ENCODE results near the gene PIGP. TPM values are rescaled to one million over a fixed set of nuclear protein-coding genes. Genes with fewer than 3 reads are reported as not detected.
"Not testable (repeated sequence)": the region's sequence is repeated elsewhere in the genome, so short reads cannot be mapped to it uniquely, and the experiment has no call there.

PIGP gene
- total RNA-seq, 1 donor = 4.9 TPM

GRCh38 chr21:37041706-37042271, 31.1 kb downstream of the PIGP start:
- Histone ChIP-seq H3K27me3 (ENCODE audit: insufficient read depth, low read length) (no peaks in the 10 kb centered on the region), H3K4me1 (ENCODE audit: insufficient read depth, low read length) (peaks cover 11% of the 10 kb centered on the region), H3K4me3 (ENCODE audit: low read length) (no peak overlapping the region), H3K9me3 (ENCODE audit: low read depth, low read length) (no peaks in the 10 kb centered on the region)

GRCh38 chr21:37040212-37040611, 32.7 kb downstream of the PIGP start:
- Histone ChIP-seq H3K4me1 (ENCODE audit: insufficient read depth, low read length) (peaks cover 8% of the 10 kb centered on the region), H3K9me3 (ENCODE audit: low read depth, low read length) (no peaks in the 10 kb centered on the region), H3K27me3 (ENCODE audit: insufficient read depth, low read length) (no peaks in the 10 kb centered on the region)

GRCh38 chr21:37039411-37040075, 33.3 kb downstream of the PIGP start:
- Histone ChIP-seq H3K4me1 (ENCODE audit: insufficient read depth, low read length) (peaks cover 1% of the 10 kb centered on the region), H3K9me3 (ENCODE audit: low read depth, low read length) (no peaks in the 10 kb centered on the region), H3K27me3 (ENCODE audit: insufficient read depth, low read length) (no peaks in the 10 kb centered on the region), H3K4me3 (ENCODE audit: low read length) (no peak overlapping the region)

More at GRCh38 chr21:37040212-37040611, 32.7 kb downstream of the PIGP start:
- no peak overlapping the region for H3K4me3 ChIP-seq (ENCODE audit: low read length)

DNA sequence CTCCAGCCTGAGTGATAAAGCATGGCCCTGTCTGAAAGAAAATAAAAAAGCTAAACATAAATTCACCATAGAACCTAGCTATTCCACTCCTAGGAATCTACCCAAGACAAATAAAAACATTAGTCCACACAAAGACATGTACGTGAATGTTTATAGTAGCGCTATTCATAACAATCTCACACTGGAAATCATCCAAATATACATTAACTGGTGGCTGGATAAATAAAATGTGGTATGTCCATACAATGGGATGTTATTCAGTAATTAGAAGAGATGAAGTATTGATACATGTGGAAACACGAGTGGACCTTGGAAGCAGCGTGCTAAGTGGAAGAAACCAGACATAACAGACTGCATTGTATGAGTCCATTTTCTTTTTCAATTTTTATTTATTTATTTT, 36.7 kb downstream of the PIGP start:
- H3K27me3 ChIP-seq (ENCODE audit: insufficient read depth, low read length) = no peaks in the 10 kb centered on the region
- no peaks in the 10 kb centered on the region for H3K9me3 ChIP-seq (ENCODE audit: low read depth, low read length)
- H3K4me1 ChIP-seq (ENCODE audit: insufficient read depth, low read length) = no peaks in the 10 kb centered on the region
- no peak overlapping the region for H3K4me3 ChIP-seq (ENCODE audit: low read length)

DNA sequence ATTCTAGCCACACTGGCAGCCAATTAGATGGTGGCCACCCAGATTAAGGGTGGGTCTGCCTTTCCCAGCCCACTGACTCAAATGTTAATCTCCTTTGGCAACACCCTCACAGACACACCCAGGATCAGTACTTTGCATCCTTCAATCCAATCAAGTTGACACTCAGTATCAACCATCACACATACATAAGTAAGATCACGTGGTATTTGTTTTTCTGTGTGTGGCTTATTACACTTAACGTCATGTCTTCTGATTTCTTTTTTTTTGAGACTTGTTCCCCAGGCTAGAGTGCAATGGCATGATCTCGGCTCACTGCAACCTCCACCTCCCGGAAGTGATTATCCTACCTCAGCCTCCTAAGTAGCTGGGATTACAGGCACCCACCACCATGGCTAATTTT, 38.5 kb downstream of the PIGP start:
- H3K9me3 ChIP-seq (ENCODE audit: low read depth, low read length); H3K4me3 ChIP-seq (ENCODE audit: low read length); H3K27me3 ChIP-seq (ENCODE audit: insufficient read depth, low read length); H3K4me1 ChIP-seq (ENCODE audit: insufficient read depth, low read length): not testable (repeated sequence)

- H3K9me3 ChIP-seq (ENCODE audit: low read depth, low read length) = no peaks in the 10 kb centered on the region
Observed at GRCh38 chr21:37032877-37033471, 39.9 kb downstream of the PIGP start.

GRCh38 chr21:37032293-37032692, 40.6 kb downstream of the PIGP start:
- H3K4me3 ChIP-seq (ENCODE audit: low read length) = no peak overlapping the region
- H3K27me3 ChIP-seq (ENCODE audit: insufficient read depth, low read length) = no peaks in the 10 kb centered on the region
- no peaks in the 10 kb centered on the region for H3K9me3 ChIP-seq (ENCODE audit: low read depth, low read length)
- H3K4me1 ChIP-seq (ENCODE audit: insufficient read depth, low read length) = no peaks in the 10 kb centered on the region

More at GRCh38 chr21:37032877-37033471, 39.9 kb downstream of the PIGP start:
- no peaks in the 10 kb centered on the region for H3K4me1 ChIP-seq (ENCODE audit: insufficient read depth, low read length)
- H3K4me3 ChIP-seq (ENCODE audit: low read length) = no peak overlapping the region
- no peaks in the 10 kb centered on the region for H3K27me3 ChIP-seq (ENCODE audit: insufficient read depth, low read length)

DNA sequence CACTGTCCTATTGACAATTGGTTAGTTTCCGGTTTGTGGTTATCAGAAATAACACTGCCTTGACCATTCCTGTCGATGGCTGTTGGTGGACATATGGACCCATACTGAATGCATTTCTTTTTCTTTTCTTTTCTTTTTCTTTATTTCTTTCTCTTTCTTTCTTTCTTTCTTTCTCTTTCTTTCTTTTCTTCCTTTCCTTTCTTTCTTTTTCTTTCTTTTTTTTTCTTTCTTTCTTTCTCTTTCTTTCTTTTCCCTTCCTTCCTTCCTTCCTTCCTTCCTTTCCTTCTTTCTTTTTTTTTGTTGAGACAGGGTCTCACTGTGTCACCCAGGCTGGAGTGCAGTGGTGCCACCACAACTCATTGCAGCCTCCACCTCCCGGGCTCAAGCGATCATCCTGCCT, 42.0 kb downstream of the PIGP start:
- H3K4me3 ChIP-seq (ENCODE audit: low read length) = no peak overlapping the region
- no peaks in the 10 kb centered on the region for H3K4me1 ChIP-seq (ENCODE audit: insufficient read depth, low read length)
- no peaks in the 10 kb centered on the region for H3K27me3 ChIP-seq (ENCODE audit: insufficient read depth, low read length)
- no peaks in the 10 kb centered on the region for H3K9me3 ChIP-seq (ENCODE audit: low read depth, low read length)

GRCh38 chr21:37028570-37028969, 44.3 kb downstream of the PIGP start:
- no peaks in the 10 kb centered on the region for H3K9me3 ChIP-seq (ENCODE audit: low read depth, low read length)
- no peaks in the 10 kb centered on the region for H3K4me1 ChIP-seq (ENCODE audit: insufficient read depth, low read length)
- no peak overlapping the region for H3K4me3 ChIP-seq (ENCODE audit: low read length)

DNA sequence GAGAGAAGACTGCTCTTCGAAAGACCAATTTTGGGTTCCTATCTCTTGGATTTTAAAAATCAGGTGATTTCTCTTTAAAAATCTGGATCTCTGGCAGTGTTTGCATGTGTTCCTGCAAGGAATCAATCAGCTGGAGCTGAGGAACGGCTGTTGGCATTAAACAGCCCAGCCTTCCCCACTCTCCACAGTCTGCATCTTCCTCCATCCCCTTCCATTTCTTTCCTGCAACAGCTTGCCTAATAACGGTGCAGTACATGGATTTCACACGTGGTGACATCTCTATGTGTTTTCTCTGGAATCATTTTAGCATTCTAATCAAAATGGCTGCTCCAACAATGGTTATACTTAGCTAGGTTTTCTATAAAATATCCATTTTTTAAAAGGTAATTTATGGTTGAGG, 46.4 kb downstream of the PIGP start:
- Histone ChIP-seq H3K4me1 (ENCODE audit: insufficient read depth, low read length) (no peaks in the 10 kb centered on the region), H3K27me3 (ENCODE audit: insufficient read depth, low read length) (no peaks in the 10 kb centered on the region), H3K9me3 (ENCODE audit: low read depth, low read length) (no peaks in the 10 kb centered on the region), H3K4me3 (ENCODE audit: low read length) (no peak overlapping the region)

More at GRCh38 chr21:37028570-37028969, 44.3 kb downstream of the PIGP start:
- H3K27me3 ChIP-seq (ENCODE audit: insufficient read depth, low read length) = no peaks in the 10 kb centered on the region

GRCh38 chr21:37017951-37018679, 54.8 kb downstream of the PIGP start:
- Histone ChIP-seq H3K27me3 (ENCODE audit: insufficient read depth, low read length) (no peaks in the 10 kb centered on the region), H3K9me3 (ENCODE audit: low read depth, low read length) (no peaks in the 10 kb centered on the region), H3K4me1 (ENCODE audit: insufficient read depth, low read length) (no peaks in the 10 kb centered on the region), H3K4me3 (ENCODE audit: low read length) (no peak overlapping the region)

Other genes starting within 250 kb of the PIGP start
- gene HLCS, start 106.4 kb downstream of the PIGP start, total RNA-seq = 10.2 TPM
- not detected for gene RIPPLY3, start 66.4 kb downstream of the PIGP start, total RNA-seq
- gene TTC3, start 183 bp upstream of the PIGP start, total RNA-seq = 165 TPM
- 57.3 TPM for gene VPS26C, start 194.3 kb upstream of the PIGP start, total RNA-seq

Data from mononuclear cell (primary cell).